HG03159 (cell line): Measurements from ENCODE around the gene CACNA1D.
"Not testable (repeated sequence)": the region's sequence is repeated elsewhere in the genome, so short reads cannot be mapped to it uniquely, and the experiment has no call there.

Experiments
- ATAC-seq: cut with Tn5 transposase; IDR thresholded peaks from one replicate; pipeline ENCODE4 v1.9.1; 2021; ENCODE audit warnings: mild to moderate bottlenecking, moderate library complexity; ENCODE audit not compliant: unreplicated experiment

Gene CACNA1D

DNA sequence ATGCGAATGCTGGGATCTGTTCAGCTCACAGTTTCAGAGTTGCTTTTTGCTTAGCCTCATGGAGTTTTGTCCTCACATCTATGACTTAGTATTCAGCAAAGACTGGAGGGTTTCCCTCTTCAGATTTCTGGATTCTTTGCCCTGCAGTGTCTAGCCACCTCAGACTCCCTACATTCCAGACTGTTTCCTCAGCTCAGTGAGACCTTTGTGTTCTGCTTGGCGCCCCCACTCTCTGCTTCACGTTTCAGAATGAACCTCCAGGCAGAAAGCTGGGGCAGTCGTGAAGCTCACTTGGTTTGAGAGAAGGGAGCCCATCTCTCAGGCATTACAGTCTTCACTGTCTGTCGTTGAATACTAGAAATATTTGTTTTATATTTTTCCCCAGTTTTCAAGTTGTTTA is 118.1 kb downstream of the CACNA1D start:
- ATAC-seq = no peak

GRCh38 chr3:53613125-53613524 is 118.7 kb downstream of the CACNA1D start:
- ATAC-seq = peak; percentile 53

DNA sequence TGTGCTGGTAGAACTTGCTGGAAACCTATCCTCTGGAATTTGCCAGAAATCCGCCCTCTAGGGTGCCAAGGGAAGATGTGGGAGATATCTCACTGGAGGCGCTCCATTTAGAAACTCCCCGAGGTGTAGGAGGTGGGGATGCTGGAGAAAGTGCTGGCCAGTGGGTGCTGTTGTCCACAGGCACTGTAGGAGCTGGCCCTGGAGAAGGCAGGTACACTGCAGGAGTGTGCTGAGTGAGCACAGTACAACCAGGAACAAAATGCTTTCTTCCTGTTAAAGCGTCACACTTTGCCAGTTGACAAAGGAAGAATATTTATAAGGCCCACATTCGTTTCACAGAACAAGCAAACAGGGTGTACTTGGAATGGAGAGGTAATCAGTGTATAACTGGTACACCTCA is 119.9 kb downstream of the CACNA1D start:
- ATAC-seq = no peak

- no peak for ATAC-seq
Measured at GRCh38 chr3:53616321-53616720, 121.9 kb downstream of the CACNA1D start.

GRCh38 chr3:53616971-53617892 is 122.8 kb downstream of the CACNA1D start:
- no peak for ATAC-seq

GRCh38 chr3:53617893-53618523 is 123.6 kb downstream of the CACNA1D start:
- ATAC-seq = no peak

DNA sequence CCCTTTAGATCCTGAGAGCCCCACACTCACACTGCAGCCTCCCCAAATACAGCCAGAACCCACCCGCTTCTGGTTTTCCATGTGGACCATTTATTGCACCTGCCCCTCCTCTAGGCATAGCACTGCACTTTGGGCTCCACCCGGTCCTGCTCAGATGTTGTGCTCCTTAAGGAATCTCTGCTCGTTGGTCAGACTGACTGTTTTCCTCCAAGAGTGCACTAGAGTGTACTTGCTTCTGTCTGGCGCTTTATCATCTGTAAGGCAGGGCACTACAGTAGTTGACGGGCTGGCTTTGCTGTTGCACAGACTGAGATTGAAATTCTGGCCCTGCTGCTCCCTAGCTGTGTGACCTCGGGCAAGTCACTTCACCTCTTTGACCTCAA is 124.1 kb downstream of the CACNA1D start:
- no peak for ATAC-seq

GRCh38 chr3:53618936-53619335 is 124.5 kb downstream of the CACNA1D start:
- ATAC-seq = no peak

DNA sequence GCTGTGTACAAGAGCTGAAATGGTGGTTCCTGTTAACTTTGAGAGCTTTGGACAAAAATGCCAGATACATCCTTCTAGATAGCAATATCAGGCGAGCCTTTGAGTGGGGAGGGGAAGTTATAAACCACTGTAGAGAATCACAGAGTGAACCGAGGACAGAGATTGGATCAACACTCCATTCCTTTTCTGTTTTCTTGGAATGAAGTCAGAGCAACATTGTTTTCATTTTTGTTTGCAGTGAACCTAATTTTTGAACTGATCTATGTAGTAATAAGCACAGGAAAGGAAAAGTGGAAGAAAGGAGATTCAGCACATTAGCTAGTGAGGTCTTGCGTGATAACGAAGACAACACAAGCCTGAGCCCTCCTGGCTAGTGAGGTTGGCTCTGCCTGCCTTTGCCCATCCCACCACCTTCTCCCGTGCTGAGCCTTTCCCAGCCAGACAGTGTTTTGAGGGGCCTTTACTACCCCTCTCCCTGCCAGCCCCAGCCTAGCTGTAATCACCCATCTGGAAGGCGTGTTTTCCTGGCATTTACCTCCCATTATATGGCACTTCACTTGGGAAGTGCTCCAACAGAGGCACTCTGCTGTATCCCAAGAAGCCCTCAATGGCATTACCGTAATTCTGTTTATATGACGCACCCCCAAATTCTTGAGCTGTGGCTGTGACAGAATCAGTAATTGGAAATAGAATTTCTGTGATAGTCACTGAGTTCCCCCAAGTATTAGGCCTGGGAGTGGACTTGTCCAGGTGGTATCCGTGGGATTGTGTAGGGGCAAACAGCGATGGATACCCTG is 129.8 kb downstream of the CACNA1D start:
- no peak for ATAC-seq

GRCh38 chr3:53626876-53627275 is 132.5 kb downstream of the CACNA1D start:
- no peak for ATAC-seq

DNA sequence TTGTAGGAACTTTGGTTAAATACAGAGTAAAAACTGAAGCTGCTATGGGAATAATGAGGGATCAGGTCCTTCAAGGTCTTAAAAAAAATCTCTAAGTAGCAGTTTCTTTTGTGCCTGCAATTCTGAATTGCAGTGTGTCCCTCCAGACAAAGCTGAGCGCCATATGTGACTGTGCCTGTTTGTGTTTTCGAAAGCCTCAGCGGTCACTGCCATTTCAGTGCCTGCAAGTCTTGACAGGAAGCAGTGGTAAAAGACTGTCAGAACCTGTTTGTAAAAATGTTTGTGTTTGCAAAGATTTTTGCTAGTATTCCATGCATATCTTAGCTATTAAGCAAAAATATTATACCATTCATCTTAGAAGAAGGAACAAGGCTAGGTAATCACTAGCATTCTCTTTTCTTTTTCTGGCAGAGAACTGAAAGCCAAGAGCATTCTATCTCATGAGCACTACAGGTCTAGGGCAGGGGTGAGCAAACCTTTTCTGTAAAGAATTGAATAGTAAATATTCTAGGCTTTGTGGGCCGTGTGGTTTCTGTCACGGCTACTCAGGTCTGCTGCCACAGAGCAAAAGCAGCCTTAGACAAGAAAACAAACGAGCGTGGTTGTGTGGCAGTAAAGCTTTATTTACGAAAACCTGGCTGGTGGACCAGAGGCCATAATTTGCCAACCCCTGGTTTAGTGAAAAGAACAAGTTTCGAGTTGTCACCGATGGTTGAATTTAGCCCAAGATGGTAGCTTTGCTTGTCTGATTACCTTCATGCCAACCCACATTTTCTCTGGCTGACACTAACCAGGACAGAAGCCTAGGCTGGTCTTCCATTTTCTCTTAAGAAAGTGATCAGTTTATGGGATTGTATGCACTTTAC is 134.4 kb downstream of the CACNA1D start:
- no peak for ATAC-seq

DNA sequence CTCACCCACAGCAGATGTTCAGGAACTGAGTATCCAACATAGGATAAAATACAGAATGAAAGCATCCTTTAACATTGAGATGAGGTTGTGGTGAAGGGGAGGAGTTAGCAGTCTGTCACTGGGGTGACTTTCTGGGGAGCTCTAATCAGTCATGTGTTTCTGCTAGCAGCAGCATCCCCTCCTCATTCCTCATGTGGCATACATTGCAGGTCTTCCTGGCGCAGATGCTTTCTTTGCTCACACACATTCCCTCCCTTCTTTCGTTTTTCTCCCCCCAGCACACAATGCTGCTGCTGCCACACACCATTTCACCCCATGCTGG is 135.0 kb downstream of the CACNA1D start:
- no peak for ATAC-seq

DNA sequence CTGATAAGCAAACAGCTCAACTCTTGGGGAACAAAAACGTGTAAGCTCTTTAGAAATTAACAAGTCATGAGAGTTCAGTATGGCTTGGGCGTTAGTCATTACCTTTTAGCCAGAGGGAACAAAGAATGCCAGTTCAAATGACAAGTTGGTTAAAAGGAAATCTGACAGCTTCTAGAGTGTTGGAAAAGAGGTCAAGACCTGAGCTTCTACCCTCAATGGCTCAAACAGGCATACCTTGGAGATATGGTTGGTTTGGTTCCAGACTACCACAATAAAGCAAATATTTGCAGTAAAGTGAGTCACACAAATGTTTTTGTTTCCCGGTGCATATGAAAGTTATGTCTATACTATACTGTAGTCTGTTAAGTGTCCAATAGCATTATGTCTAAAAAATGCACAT is 136.1 kb downstream of the CACNA1D start:
- ATAC-seq = no peak

GRCh38 chr3:53633197-53633787 is 138.9 kb downstream of the CACNA1D start:
- ATAC-seq = no peak

- ATAC-seq = no peak
Measured at GRCh38 chr3:53635041-53635440, 140.6 kb downstream of the CACNA1D start.

DNA sequence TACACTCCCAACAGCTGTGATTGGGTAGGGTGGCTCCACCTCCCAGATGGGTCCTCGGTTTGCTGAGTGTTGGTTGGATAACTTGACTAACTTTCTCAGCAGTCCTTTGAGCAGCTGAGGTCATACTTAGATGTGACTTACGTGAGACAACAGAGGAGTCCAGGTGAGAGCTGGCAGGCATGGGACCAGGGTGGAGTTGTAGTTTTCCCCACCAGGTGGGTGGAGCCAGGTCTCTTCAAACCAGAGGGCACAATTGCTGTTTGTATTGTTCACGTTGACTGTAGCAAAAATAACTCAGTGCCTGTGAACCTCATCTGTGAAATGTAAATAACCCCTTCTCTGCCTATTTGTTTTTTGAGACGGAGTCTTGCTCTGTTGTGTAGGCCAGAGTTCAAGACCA is 144.4 kb downstream of the CACNA1D start:
- ATAC-seq = not testable (repeated sequence)

GRCh38 chr3:53641397-53641796 is 147.0 kb downstream of the CACNA1D start:
- ATAC-seq = no peak

DNA sequence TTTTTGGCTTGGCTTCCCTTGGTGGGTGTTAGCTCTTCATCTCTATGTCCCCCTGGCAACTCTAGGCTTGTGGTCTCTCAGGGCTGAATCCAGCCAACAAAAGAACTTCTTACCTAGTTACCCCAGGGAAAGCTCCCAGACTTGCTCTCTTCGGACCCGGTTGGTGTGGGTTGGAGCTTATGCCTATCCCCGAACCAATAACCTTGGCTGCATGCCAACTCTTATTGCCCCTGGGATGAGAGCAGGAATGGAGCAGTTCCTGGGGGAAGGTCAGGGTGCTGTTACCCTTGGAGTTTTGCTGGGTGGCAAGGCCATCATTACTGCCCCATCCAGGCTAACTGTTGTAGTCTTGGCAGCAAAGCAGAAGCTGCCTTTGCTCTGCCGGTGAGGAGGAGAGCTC is 147.8 kb downstream of the CACNA1D start:
- ATAC-seq = no peak

DNA sequence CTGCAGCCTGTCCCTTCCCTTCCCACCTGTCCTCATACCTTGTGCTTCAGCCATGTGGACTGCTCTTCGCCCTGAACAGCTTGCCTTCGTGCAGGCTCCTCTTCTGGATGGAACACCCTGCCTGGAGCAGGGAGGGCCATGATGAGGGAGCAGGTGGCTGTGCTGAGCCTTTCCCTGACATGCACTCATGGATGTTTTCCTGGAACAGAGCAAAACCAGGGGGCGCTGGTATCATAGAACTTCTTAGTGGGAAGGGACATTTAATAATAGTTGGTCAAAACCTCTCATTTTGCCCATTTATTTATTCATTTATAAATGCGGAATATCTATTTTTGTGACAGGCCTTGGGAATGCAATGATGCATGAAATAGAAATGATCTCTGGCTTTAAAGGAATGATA is 149.3 kb downstream of the CACNA1D start:
- ATAC-seq = no peak

- ATAC-seq = no peak
Measured at GRCh38 chr3:53645754-53646153, 151.3 kb downstream of the CACNA1D start.
